Upper lobe of left lung (tissue), 4 donors: Measurements from ENCODE around the gene MAD1L1.

Source experiments
- POLR2A ChIP-seq, 4 donors: fragments of 450-650 bp; IDR thresholded peaks; one replicate each; pipeline ENCODE4 v1.5.1; 2016 to 2017; ENCODE audit warnings: antibody characterized with exemption in 4 of 4, mild to moderate bottlenecking in 2 of 4
- POLR2AphosphoS5 ChIP-seq, 2 donors: sonication (generic); formaldehyde crosslinking; IDR thresholded peaks; one replicate each; pipeline ENCODE4 v1.5.1; 2017; ENCODE audit warnings: antibody characterized with exemption in 2 of 2

- no peak for TF ChIP-seq POLR2AphosphoS5 (IDR thresholded peaks at IDR 0.05)
- TF ChIP-seq POLR2A (IDR thresholded peaks at IDR 0.05): no peak
Measured at GRCh38 chr7:2245883-2246675, 13.3 kb upstream of the MAD1L1 start.
